Type B pancreatic cell (in vitro differentiated cells): ENCODE results near the gene ASB15. TPM values are rescaled to one million over a fixed set of nuclear protein-coding genes. Genes with fewer than 3 reads are reported as not detected.
A peak's percentile ranks its signal among the peaks of the same experiment; 100 is the strongest.

Experiments used
- DNase-seq: peaks from one replicate; pipeline ENCODE4 v3.0.0; 2021; ENCODE audit warnings: mixed read lengths; ENCODE audit not compliant: unreplicated experiment; ENCODE audit errors: extremely low spot score
- H3K27ac Mint-ChIP-seq: 2 replicates; pipeline ENCODE4 v1.8.0; 2021; ENCODE audit warnings: mild to moderate bottlenecking, mixed read lengths
- H3K27me3 Mint-ChIP-seq: 2 replicates; pipeline ENCODE4 v1.8.0; 2021; ENCODE audit warnings: mixed read lengths
- H3K36me3 Mint-ChIP-seq: 2 replicates; pipeline ENCODE4 v1.8.0; 2021; ENCODE audit warnings: mixed read lengths
- H3K4me1 Mint-ChIP-seq: one replicate; pipeline ENCODE4 v1.8.0; 2021; ENCODE audit warnings: mixed read lengths; ENCODE audit not compliant: unreplicated experiment
- H3K4me3 Mint-ChIP-seq: 2 replicates; pipeline ENCODE4 v1.8.0; 2021; ENCODE audit warnings: mild to moderate bottlenecking, mixed read lengths
- H3K9me3 Mint-ChIP-seq: 2 replicates; pipeline ENCODE4 v1.8.0; 2021; ENCODE audit warnings: mixed read lengths
- CTCF ChIP-seq: fragments of 200-600 bp; sonication (generic); conservative IDR thresholded peaks from 2 replicates; pipeline ENCODE4 v1.5.0; 2021; ENCODE audit warnings: antibody characterized with exemption, mild to moderate bottlenecking
- total RNA-seq: library from RNA; stranded (reverse); gene quantifications from 2 replicates; pipeline ENCODE4 v1.2.1, GENCODE V29; 2021; ENCODE audit warnings: low replicate concordance

ASB15 gene
- total RNA-seq, 1 donor from 2014 or later, result not detected

- Mint-ChIP-seq H3K4me1 (peaks cover 3% of the 10 kb centered on the region), H3K36me3 (no peaks in the 10 kb centered on the region), H3K27ac (no peak overlapping the region), H3K4me3 (no peak overlapping the region), H3K27me3 (peaks cover 8% of the 10 kb centered on the region), H3K9me3 (no peaks in the 10 kb centered on the region)
- TF ChIP-seq CTCF, result peak; percentile 73
- DNase-seq, result no peak
These were observed 21.0 kb upstream of the ASB15 start for GRCh38 chr7:123580406-123581161.

- no peak overlapping the region for H3K27ac Mint-ChIP-seq
- H3K27me3 Mint-ChIP-seq, result peaks cover 8% of the 10 kb centered on the region
- peaks cover 3% of the 10 kb centered on the region for H3K4me1 Mint-ChIP-seq
- no peak overlapping the region for H3K4me3 Mint-ChIP-seq
- peak; percentile 1 for TF ChIP-seq CTCF
- no peaks in the 10 kb centered on the region for H3K36me3 Mint-ChIP-seq
- H3K9me3 Mint-ChIP-seq, result no peaks in the 10 kb centered on the region
- DNase-seq, result no peak
These were observed 20.5 kb upstream of the ASB15 start for GRCh38 chr7:123581162-123581459.

- no peak for DNase-seq
- no peak overlapping the region for H3K27ac Mint-ChIP-seq
- no peak for TF ChIP-seq CTCF
- peaks cover 8% of the 10 kb centered on the region for H3K27me3 Mint-ChIP-seq
- no peaks in the 10 kb centered on the region for H3K9me3 Mint-ChIP-seq
- peaks cover 3% of the 10 kb centered on the region for H3K4me1 Mint-ChIP-seq
- H3K4me3 Mint-ChIP-seq, result no peak overlapping the region
- H3K36me3 Mint-ChIP-seq, result no peaks in the 10 kb centered on the region
These were observed 17.8 kb upstream of the ASB15 start for GRCh38 chr7:123583821-123584220.

- Mint-ChIP-seq H3K9me3 (no peaks in the 10 kb centered on the region), H3K27me3 (no peaks in the 10 kb centered on the region), H3K27ac (no peak overlapping the region), H3K36me3 (no peaks in the 10 kb centered on the region), H3K4me3 (no peak overlapping the region), H3K4me1 (no peaks in the 10 kb centered on the region)
- no peak for DNase-seq
- TF ChIP-seq CTCF, result no peak
These were observed 13.2 kb upstream of the ASB15 start for GRCh38 chr7:123588376-123588775.

- H3K27ac Mint-ChIP-seq, result no peak overlapping the region
These were observed 6.8 kb upstream of the ASB15 start for GRCh38 chr7:123594813-123595241.

More at GRCh38 chr7:123594813-123595241, 6.8 kb upstream of the ASB15 start:
- Mint-ChIP-seq H3K36me3 (no peaks in the 10 kb centered on the region), H3K27me3 (no peaks in the 10 kb centered on the region), H3K4me3 (no peak overlapping the region), H3K4me1 (peaks cover 3% of the 10 kb centered on the region), H3K9me3 (no peaks in the 10 kb centered on the region)
- TF ChIP-seq CTCF, result peak; percentile 25
- DNase-seq, result no peak
